Testis (tissue), 2 donors: ENCODE results near the gene SIGLECL1.

Source experiments
- CTCF ChIP-seq, 3 experiments: fragments of 450-650 bp in 2 of 3; fragments of 200-600 bp in 1 of 3; sonication (generic) in 1 of 3; IDR thresholded peaks; one replicate each; pipeline ENCODE4 v1.5.1; 2016 to 2019; ENCODE audit warnings: antibody characterized with exemption in 3 of 3, mild to moderate bottlenecking in 2 of 3, moderate library complexity in 1 of 3
- POLR2A ChIP-seq: fragments of 450-650 bp; IDR thresholded peaks from one replicate; pipeline ENCODE4 v1.6.1; 2017; ENCODE audit warnings: antibody characterized with exemption, mild to moderate bottlenecking, moderate library complexity

- TF ChIP-seq CTCF (IDR thresholded peaks at IDR 0.05) (no peak), POLR2A (no peak)
Observed at GRCh38 chr19:51294977-51295375, 44.1 kb downstream of the SIGLECL1 start.
